HG02623 (cell line): Measurements from ENCODE around the gene NT5DC4.

Experiments used
- ATAC-seq: cut with Tn5 transposase; IDR thresholded peaks from one replicate; pipeline ENCODE4 v1.9.1; 2021; ENCODE audit warnings: moderate library complexity; ENCODE audit not compliant: unreplicated experiment

NT5DC4 gene

GRCh38 chr2:112722816-112723546 is 2.2 kb downstream of the NT5DC4 start:
- no peak for ATAC-seq

GRCh38 chr2:112723547-112723940 is 2.7 kb downstream of the NT5DC4 start:
- no peak for ATAC-seq

GRCh38 chr2:112723995-112724394 is 3.2 kb downstream of the NT5DC4 start:
- ATAC-seq: no peak

- ATAC-seq: no peak
Observed at GRCh38 chr2:112724591-112725525, 4.0 kb downstream of the NT5DC4 start.

GRCh38 chr2:112725545-112726457 is 5.0 kb downstream of the NT5DC4 start:
- peak; percentile 35 for ATAC-seq

- peak; percentile 81 for ATAC-seq
Observed at GRCh38 chr2:112726487-112727190, 5.8 kb downstream of the NT5DC4 start.

- no peak for ATAC-seq
Observed at GRCh38 chr2:112727276-112728028, 6.6 kb downstream of the NT5DC4 start.

- no peak for ATAC-seq
Observed at GRCh38 chr2:112728029-112728362, 7.2 kb downstream of the NT5DC4 start.

GRCh38 chr2:112728378-112729175 is 7.8 kb downstream of the NT5DC4 start:
- no peak for ATAC-seq

GRCh38 chr2:112730216-112730615 is 9.4 kb downstream of the NT5DC4 start:
- ATAC-seq: no peak

- no peak for ATAC-seq
Observed at GRCh38 chr2:112730791-112731190, 10.0 kb downstream of the NT5DC4 start.

GRCh38 chr2:112731479-112731878 is 10.7 kb downstream of the NT5DC4 start:
- no peak for ATAC-seq

GRCh38 chr2:112733456-112733855 is 12.6 kb downstream of the NT5DC4 start:
- no peak for ATAC-seq

- no peak for ATAC-seq
Observed at GRCh38 chr2:112733871-112734270, 13.1 kb downstream of the NT5DC4 start.

GRCh38 chr2:112737542-112738232 is 16.9 kb downstream of the NT5DC4 start:
- ATAC-seq: no peak

GRCh38 chr2:112740527-112740926 is 19.7 kb downstream of the NT5DC4 start:
- ATAC-seq: no peak

GRCh38 chr2:112749755-112750559 is 29.1 kb downstream of the NT5DC4 start:
- ATAC-seq: no peak

- ATAC-seq: no peak
Observed at GRCh38 chr2:112750560-112750843, 29.7 kb downstream of the NT5DC4 start.
